Heart left ventricle (tissue), 16 donors: ENCODE results near the gene HPS3. TPM values are rescaled to one million over a fixed set of nuclear protein-coding genes. Genes with fewer than 3 reads are reported as not detected.
A peak's percentile ranks its signal among the peaks of the same experiment; 100 is the strongest.

Source experiments
- ATAC-seq, 4 donors: fragments of 200-7000 bp; cut with Tn5 transposase; one replicate each; pipeline ENCODE4 v1.9.1; 2020 to 2022; ENCODE audit warnings: moderate library complexity in 4 of 4, mild to moderate bottlenecking in 3 of 4, moderate number of reproducible peaks in 1 of 4
- DNase-seq, 5 donors: peaks; one replicate each; pipeline ENCODE4 v3.0.0-alpha.2; 2020
- H3K27ac ChIP-seq, 12 donors: fragments of 200-600 bp; sonication (generic) in 4 of 12; one replicate each; pipeline versions ENCODE4 v1.5.0 to v1.8.0; 2016 to 2022; ENCODE audit warnings: mild to moderate bottlenecking in 2 of 12
- H3K27me3 ChIP-seq, 9 donors: fragments of 200-600 bp; sonication (generic) in 2 of 9; one replicate each; pipeline versions ENCODE4 v1.5.1 to v1.8.0; 2016 to 2022; ENCODE audit warnings: mild to moderate bottlenecking in 3 of 9
- H3K36me3 ChIP-seq, 9 donors: fragments of 200-600 bp; sonication (generic) in 2 of 9; one replicate each; pipeline versions ENCODE4 v1.5.0 to v1.8.0; 2018 to 2022; ENCODE audit warnings: mild to moderate bottlenecking in 2 of 9
- H3K4me1 ChIP-seq, 12 donors: fragments of 200-600 bp; sonication (generic) in 4 of 12; one replicate each; pipeline versions ENCODE4 v1.5.0 to v1.8.0; 2016 to 2022; ENCODE audit warnings: mild to moderate bottlenecking in 3 of 12
- H3K4me3 ChIP-seq, 12 donors: fragments of 200-600 bp; sonication (generic) in 4 of 12; one replicate each; pipeline versions ENCODE4 v1.5.0 to v1.8.0; 2017 to 2022; ENCODE audit warnings: mild to moderate bottlenecking in 9 of 12, moderate library complexity in 4 of 12
- H3K9me3 ChIP-seq, 12 donors: fragments of 200-600 bp; sonication (generic) in 4 of 12; one replicate each; pipeline versions ENCODE4 v1.5.0 to v1.8.0; 2016 to 2022; ENCODE audit warnings: mild to moderate bottlenecking in 1 of 12
- POLR2A ChIP-seq, 2 donors: fragments of 450-650 bp; IDR thresholded peaks; one replicate each; pipeline ENCODE4 v1.6.1; 2017; ENCODE audit warnings: antibody characterized with exemption in 2 of 2, mild to moderate bottlenecking in 2 of 2, moderate library complexity in 2 of 2
- WGBS, 4 donors: extraction: QIAGEN DNeasy Blood & Tissue Kit in 2 of 4; methylation state at CpG; one replicate each; pipeline versions ENCODE4 v1.1.5 to v1.1.7; 2013 to 2018; 5-methylcytosine and 5-hydroxymethylcytosine counted together
- intact Hi-C, 10 donors: fragments of 100-400 bp; cut with DNase I; formaldehyde crosslinking; loops; one replicate each; pipeline versions ENCODE4 v1.11.1 to v1.14.2; 2022
- polyA plus RNA-seq, 2 donors: library from polyadenylated mRNA; stranded (reverse); fragments of 200-250 nt; gene quantifications; one replicate each; pipeline ENCODE4 v1.2.3, GENCODE V29; 2013
- total RNA-seq, 9 donors: library from RNA; depleted of rRNA in 2 of 9; stranded (reverse); fragments of >200 nt in 2 of 9; fragmentation: NEBNext Ultra II Directional in 3 of 9; extraction: Animal tissue kit (Norgen Biotek cat#: 25700) in 3 of 9; gene quantifications; one replicate each; pipeline versions ENCODE4 v1.1.0 to v1.2.4, GENCODE V29; 2016 to 2023
- TF ChIP-seq, protein P1 (sequence below), 12 donors: fragments of 200-600 bp; sonication (generic) in 4 of 12; IDR thresholded peaks; one replicate each; pipeline versions ENCODE4 v1.5.0 to v1.8.0; 2018 to 2022; ENCODE audit warnings: antibody characterized with exemption in 12 of 12, mild to moderate bottlenecking in 5 of 12
- donor health status: ischemic (EF 13 %, LVEDD 7.1; RV severe dilation, severe dysfunction).
- donor health status: healthy with polysubstance abuse.
- donor health status: DM: no; HTN: yes; CAD: no.
- donor health status: DM: no; HTN: no; CAD: no.
- donor health status: ischemic (EF 25% LVEDD 6.9; RV normal size, moderate dysfunction).
- donor health status: ischemic (EF 25% LVEDD 5.7; RV mildly dilated, moderate dysfunction).
- donor health status: healthy.
- donor health status: DM: yes; HTN: yes; CAD: no.
- donor health status: ischemic (EF 35%, LVEDD 5.7; RV mildly dilated, moderate dysfunction).
- donor health status: nonischemic (EF 11% LVEDD 7.7; RV severe dilation, severe dysfunction).
- donor health status: DM: yes; HTN: yes; CAD: no.
- donor health status: PGD.
- donor health status: ischemic (EF 29% LVEDD 5.4; RV normal size, mild dysfunction).
- donor health status: nonischemic (EF 23%, LVEDD 6.1; RV moderate dilation, normal function).

HPS3 gene
- total and polyA plus RNA-seq, 11 donors: 3.0 to 15.6 (median 6.0) TPM

- H3K4me3 ChIP-seq: no peak overlapping the region
- ATAC-seq (peak; percentile 47 to 77 (median 62)), DNase-seq (no peak)
- TF ChIP-seq, protein P1, sequence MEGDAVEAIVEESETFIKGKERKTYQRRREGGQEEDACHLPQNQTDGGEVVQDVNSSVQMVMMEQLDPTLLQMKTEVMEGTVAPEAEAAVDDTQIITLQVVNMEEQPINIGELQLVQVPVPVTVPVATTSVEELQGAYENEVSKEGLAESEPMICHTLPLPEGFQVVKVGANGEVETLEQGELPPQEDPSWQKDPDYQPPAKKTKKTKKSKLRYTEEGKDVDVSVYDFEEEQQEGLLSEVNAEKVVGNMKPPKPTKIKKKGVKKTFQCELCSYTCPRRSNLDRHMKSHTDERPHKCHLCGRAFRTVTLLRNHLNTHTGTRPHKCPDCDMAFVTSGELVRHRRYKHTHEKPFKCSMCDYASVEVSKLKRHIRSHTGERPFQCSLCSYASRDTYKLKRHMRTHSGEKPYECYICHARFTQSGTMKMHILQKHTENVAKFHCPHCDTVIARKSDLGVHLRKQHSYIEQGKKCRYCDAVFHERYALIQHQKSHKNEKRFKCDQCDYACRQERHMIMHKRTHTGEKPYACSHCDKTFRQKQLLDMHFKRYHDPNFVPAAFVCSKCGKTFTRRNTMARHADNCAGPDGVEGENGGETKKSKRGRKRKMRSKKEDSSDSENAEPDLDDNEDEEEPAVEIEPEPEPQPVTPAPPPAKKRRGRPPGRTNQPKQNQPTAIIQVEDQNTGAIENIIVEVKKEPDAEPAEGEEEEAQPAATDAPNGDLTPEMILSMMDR (IDR thresholded peaks at IDR 0.05): no peak
- no peak for TF ChIP-seq POLR2A (IDR thresholded peaks at IDR 0.05)
- peak overlapping the region in 1 of 12 donors; percentile 88 for H3K27ac ChIP-seq
- no peaks in the 10 kb centered on the region for H3K27me3 ChIP-seq
- no peaks in the 10 kb centered on the region for H3K9me3 ChIP-seq
- H3K4me1 ChIP-seq: peaks cover 0 to 34% (median 0%) of the 10 kb centered on the region in 12 donors
- H3K36me3 ChIP-seq: peaks cover 0 to 77% (median 53%) of the 10 kb centered on the region in 9 donors
- WGBS, 4 donors: 89 to 100% (median 93%) methylated on average over 1 of the region's 1 CpG
- intact Hi-C loops: loop anchor here in 1 of 10 donors (10.0 kb wide), 1 partner anchor 99 kb away; no protein-coding TSS in a partner anchor
Observed at GRCh38 chr3:149145974-149146373, 16.5 kb downstream of the HPS3 start.

GRCh38 chr3:149150436-149150835, 21.0 kb downstream of the HPS3 start:
- 93 to 98% (median 97%) methylated on average over 6 of the region's 6 CpGs for WGBS, 4 donors
- Histone ChIP-seq H3K27me3 (no peaks in the 10 kb centered on the region), H3K4me3 (no peak overlapping the region), H3K4me1 (peaks cover 0 to 43% (median 4%) of the 10 kb centered on the region in 12 donors), H3K36me3 (peaks cover 0 to 80% (median 48%) of the 10 kb centered on the region in 9 donors), H3K9me3 (no peaks in the 10 kb centered on the region), H3K27ac (no peak overlapping the region)
- ATAC-seq: no peak
- no peak for DNase-seq
- intact Hi-C loops: no loop called here
- TF ChIP-seq, protein P1 (IDR thresholded peaks at IDR 0.05): no peak
- no peak for TF ChIP-seq POLR2A (IDR thresholded peaks at IDR 0.05)

GRCh38 chr3:149151843-149152242, 22.4 kb downstream of the HPS3 start:
- H3K27ac ChIP-seq: peak overlapping the region in 7 of 12 donors; percentile 15 to 45 (median 34)
- 63 to 76% (median 69%) methylated on average over 2 of the region's 2 CpGs for WGBS, 4 donors
- H3K4me3 ChIP-seq: no peak overlapping the region

DNA sequence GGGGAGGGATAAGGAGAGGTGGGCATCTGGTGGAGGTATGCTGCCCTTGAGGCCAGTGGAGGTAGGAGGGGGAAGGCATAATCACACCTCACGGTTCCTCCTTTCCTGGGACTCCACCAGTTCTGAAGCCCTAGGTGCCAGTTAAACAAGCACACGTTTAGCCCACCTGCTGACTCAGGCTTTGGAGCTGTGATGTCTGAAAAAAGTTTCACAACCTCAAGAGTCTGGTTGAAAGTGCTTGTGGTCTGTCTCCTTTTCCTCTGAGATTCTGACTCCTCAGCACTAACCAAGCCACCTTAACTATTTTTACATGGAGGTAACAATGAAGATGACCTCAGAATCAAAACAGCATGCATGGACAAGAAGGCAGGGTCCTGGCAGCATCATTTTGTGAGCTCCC, 23.0 kb downstream of the HPS3 start:
- Histone ChIP-seq H3K27me3 (no peaks in the 10 kb centered on the region), H3K27ac (peak overlapping the region in 7 of 12 donors; percentile 15 to 45 (median 34)), H3K36me3 (peaks cover 0 to 86% (median 48%) of the 10 kb centered on the region in 9 donors), H3K4me1 (peaks cover 0 to 25% (median 4%) of the 10 kb centered on the region in 12 donors), H3K4me3 (no peak overlapping the region), H3K9me3 (no peaks in the 10 kb centered on the region)
- TF ChIP-seq, protein P1 (IDR thresholded peaks at IDR 0.05): no peak
- no peak for TF ChIP-seq POLR2A (IDR thresholded peaks at IDR 0.05)
- 72 to 80% (median 76%) methylated on average over 2 of the region's 2 CpGs for WGBS, 4 donors
- DNase-seq (no peak), ATAC-seq (no peak)
- intact Hi-C loops: no loop called here

More at GRCh38 chr3:149151843-149152242, 22.4 kb downstream of the HPS3 start:
- H3K4me1 ChIP-seq: peaks cover 0 to 30% (median 4%) of the 10 kb centered on the region in 12 donors
- H3K36me3 ChIP-seq: peaks cover 0 to 84% (median 48%) of the 10 kb centered on the region in 9 donors
- intact Hi-C loops: no loop called here
- peak in 3 of 4 donors; percentile 49 to 51 (median 49) for ATAC-seq
- H3K27me3 ChIP-seq: no peaks in the 10 kb centered on the region
- no peaks in the 10 kb centered on the region for H3K9me3 ChIP-seq
- TF ChIP-seq POLR2A (IDR thresholded peaks at IDR 0.05): no peak
- TF ChIP-seq, protein P1 (IDR thresholded peaks at IDR 0.05): no peak
- no peak for DNase-seq
